GM12878 (cell line): ENCODE measurements around the gene TMEM120B. TPM values are rescaled to one million over a fixed set of nuclear protein-coding genes. Genes with fewer than 3 reads are reported as not detected.
A peak's percentile ranks its signal among the peaks of the same experiment; 100 is the strongest.

Experiments
- ATAC-seq: fragments of 200-7000 bp; cut with Tn5 transposase; 3 replicates; pipeline ENCODE4 v1.9.1; 2020; ENCODE audit warnings: mild to moderate bottlenecking, moderate library complexity
- BruUV-seq: library from RNA; stranded (reverse); fragments of 400-500 nt; replicated peaks from 2 replicates; lab custom pipeline; 2021; lab: Mats Ljungman, UMichigan
- CTCF ChIA-PET: fragments of 300-600 bp; sonication (Branson Sonifier 250); formaldehyde crosslinking; extraction: SDS; loops from one replicate; lab custom pipeline; 2021; ENCODE audit warnings: inconsistent platforms; lab: Yijun Ruan, JAX
- POLR2A ChIA-PET: fragments of 350-600 bp; formaldehyde crosslinking; extraction: SDS; loops from one replicate; lab custom pipeline; 2021; ENCODE audit warnings: inconsistent platforms; lab: Charles Lee
- RAD21 ChIA-PET: fragments of 300-600 bp; sonication (Branson Sonifier 250); formaldehyde crosslinking; loops from one replicate; lab custom pipeline; 2023; ENCODE audit warnings: antibody characterized with exemption; ENCODE audit not compliant: unreplicated experiment; lab: Charles Lee
- SMC1A ChIA-PET: fragments of 300-600 bp; sonication (Branson Sonifier 250); formaldehyde crosslinking; loops from one replicate; lab custom pipeline; 2023; ENCODE audit not compliant: unreplicated experiment, uncharacterized antibody; lab: Charles Lee
- DNase-seq: peaks from one replicate; pipeline ENCODE4 v3.0.0-alpha.2; 2011; ENCODE audit warnings: low read depth, low spot score
- FAIRE-seq: peaks from 3 replicates; lab custom pipeline; 2011; peaks lifted over from hg19 to GRCh38; lab: Jason Lieb, UNC
- H2AFZ ChIP-seq: 2 replicates; pipeline ENCODE4 v1.6.0; 2011; ENCODE audit warnings: low read depth, low read length, control low read depth; ENCODE audit not compliant: control insufficient read depth
- H3K27ac ChIP-seq: 2 replicates; pipeline ENCODE4 v1.5.1; 2011; ENCODE audit warnings: control low read depth; ENCODE audit not compliant: control insufficient read depth, insufficient read depth
- H3K27me3 ChIP-seq, 2 experiments: replicated peaks in 1 of 2; 2 replicates each; pipeline versions ENCODE4 v1.6.0 to v1.6.1; 2011; ENCODE audit warnings: low read length in 1 of 2; ENCODE audit not compliant: control insufficient read depth in 2 of 2, insufficient read depth in 2 of 2
- H3K36me3 ChIP-seq, 2 experiments: 2 replicates each; pipeline ENCODE4 v1.5.1; 2011; ENCODE audit warnings: low read length in 1 of 2; ENCODE audit not compliant: control insufficient read depth in 2 of 2, insufficient read depth in 2 of 2
- H3K4me1 ChIP-seq: 2 replicates; pipeline ENCODE4 v1.6.1; 2011; ENCODE audit warnings: mild to moderate bottlenecking, low read length, moderate library complexity, mixed read lengths; ENCODE audit not compliant: control insufficient read depth, insufficient read depth
- H3K4me2 ChIP-seq: 2 replicates; pipeline ENCODE4 v1.6.0; 2011; ENCODE audit warnings: control low read depth; ENCODE audit not compliant: control insufficient read depth, insufficient read depth
- H3K4me3 ChIP-seq: fragments of 200-600 bp; sonication (generic); 2 replicates; pipeline ENCODE4 v1.5.1; 2016
- H3K79me2 ChIP-seq: 2 replicates; pipeline ENCODE4 v1.6.0; 2011; ENCODE audit warnings: low read length; ENCODE audit not compliant: control insufficient read depth, insufficient read depth
- H3K9ac ChIP-seq: 2 replicates; pipeline ENCODE4 v1.8.0; 2011; ENCODE audit warnings: low read length, control low read depth, mixed read lengths; ENCODE audit not compliant: control insufficient read depth, insufficient read depth
- H3K9me3 ChIP-seq: replicated peaks from 3 replicates; pipeline ENCODE4 v1.5.1; 2011; ENCODE audit warnings: mild to moderate bottlenecking, low read length; ENCODE audit not compliant: control insufficient read depth, insufficient read depth
- H4K20me1 ChIP-seq: 2 replicates; pipeline ENCODE4 v1.6.0; 2011; ENCODE audit not compliant: control insufficient read depth, insufficient read depth
- CBFB ChIP-seq: IDR thresholded peaks from 2 replicates; pipeline ENCODE4 v1.6.1; 2016; ENCODE audit warnings: antibody characterized with exemption, low read depth
- CREM ChIP-seq: IDR thresholded peaks from 2 replicates; pipeline ENCODE4 v1.6.1; 2014; ENCODE audit warnings: antibody characterized with exemption, low read depth
- JUNB ChIP-seq: IDR thresholded peaks from 2 replicates; pipeline ENCODE4 v1.6.1; 2016; ENCODE audit warnings: antibody characterized with exemption, mild to moderate bottlenecking
- MLLT1 ChIP-seq: fragments of 450-650 bp; IDR thresholded peaks from 2 replicates; pipeline ENCODE4 v1.6.1; 2016; ENCODE audit warnings: mild to moderate bottlenecking
- MXI1 ChIP-seq: fragments of 150-350 bp; IDR thresholded peaks from 2 replicates; pipeline ENCODE4 v1.6.1; 2011; ENCODE audit warnings: low read depth, mild to moderate bottlenecking, inconsistent platforms, low read length, improper control_type of control experiment
- NFYA ChIP-seq: IDR thresholded peaks from 2 replicates; pipeline ENCODE4 v1.6.1; 2011; ENCODE audit warnings: low read depth, mild to moderate bottlenecking, low read length, improper control_type of control experiment, borderline replicate concordance
- POLR2A ChIP-seq: IDR thresholded peaks from 2 replicates; pipeline ENCODE4 v1.6.1; 2011; ENCODE audit warnings: low read depth, mild to moderate bottlenecking, low read length
- SKIL ChIP-seq: fragments of 450-650 bp; IDR thresholded peaks from 2 replicates; pipeline ENCODE4 v1.6.1; 2017; ENCODE audit warnings: mild to moderate bottlenecking, low read depth, inconsistent platforms; ENCODE audit not compliant: poor library complexity, severe bottlenecking
- YY1 ChIP-seq: IDR thresholded peaks from 2 replicates; pipeline ENCODE4 v1.6.1; 2011; ENCODE audit warnings: low read depth, mild to moderate bottlenecking, low read length
- WGBS: methylation state at CpG from one replicate; pipeline ENCODE4 v1.1.6; 2016; ENCODE audit warnings: low lambda C conversion rate; ENCODE audit not compliant: insufficient replicate concordance, insufficient coverage; ENCODE audit errors: missing lambda C conversion rate; 5-methylcytosine and 5-hydroxymethylcytosine counted together
- in situ Hi-C: fragments of 300-500 bp; cut with MboI; formaldehyde crosslinking; loops from 9 replicates; pipeline ENCODE4 v1.14.3; 2018; ENCODE audit warnings: mixed read lengths
- intact Hi-C: fragments of 100-400 bp; cut with micrococcal nuclease; formaldehyde crosslinking; loops from one replicate; pipeline ENCODE4 v1.14.2; 2022; ENCODE audit not compliant: unreplicated experiment
- polyA plus RNA-seq, 11 experiments: library from polyadenylated mRNA; depleted of rRNA in 4 of 11; unstranded in 6 of 11; stranded (reverse) in 5 of 11; fragments of >200 nt; fragmentation: Nextera tagmentation in 4 of 11; fragmentation: Illumina TruSeq in 1 of 11; extraction: Ambion mirVana in 4 of 11; extraction: Trizol in 1 of 11; gene quantifications; 1 replicate in 1 of 11; 2 replicates in 10 of 11; pipeline versions ENCODE4 v1.2.1 to v1.2.3, GENCODE V29; 2011 to 2016; ENCODE audit warnings: inconsistent platforms in 2 of 11, missing spikeins in 2 of 11, low read depth in 1 of 11
- total RNA-seq, 4 experiments: library from RNA; depleted of rRNA in 3 of 4; stranded (reverse); fragments of >200 nt in 3 of 4; fragmentation: Illumina TruSeq in 1 of 4; extraction: Trizol in 1 of 4; gene quantifications; 2 replicates each; pipeline versions ENCODE4 v1.2.1 to v1.2.3, GENCODE V29; 2013 to 2021
- TF ChIP-seq, protein P1 (sequence below): fragments of 450-650 bp; IDR thresholded peaks from 2 replicates; pipeline ENCODE4 v1.6.1; 2016; ENCODE audit warnings: mild to moderate bottlenecking, moderate library complexity, borderline replicate concordance

The TMEM120B gene
- total and polyA plus RNA-seq, 10 of the 15 experiments (the other 5 are each of a cell fraction or from before 2014, with no cell fraction given): 4.0 to 26.2 (median 9.2) TPM

DNA sequence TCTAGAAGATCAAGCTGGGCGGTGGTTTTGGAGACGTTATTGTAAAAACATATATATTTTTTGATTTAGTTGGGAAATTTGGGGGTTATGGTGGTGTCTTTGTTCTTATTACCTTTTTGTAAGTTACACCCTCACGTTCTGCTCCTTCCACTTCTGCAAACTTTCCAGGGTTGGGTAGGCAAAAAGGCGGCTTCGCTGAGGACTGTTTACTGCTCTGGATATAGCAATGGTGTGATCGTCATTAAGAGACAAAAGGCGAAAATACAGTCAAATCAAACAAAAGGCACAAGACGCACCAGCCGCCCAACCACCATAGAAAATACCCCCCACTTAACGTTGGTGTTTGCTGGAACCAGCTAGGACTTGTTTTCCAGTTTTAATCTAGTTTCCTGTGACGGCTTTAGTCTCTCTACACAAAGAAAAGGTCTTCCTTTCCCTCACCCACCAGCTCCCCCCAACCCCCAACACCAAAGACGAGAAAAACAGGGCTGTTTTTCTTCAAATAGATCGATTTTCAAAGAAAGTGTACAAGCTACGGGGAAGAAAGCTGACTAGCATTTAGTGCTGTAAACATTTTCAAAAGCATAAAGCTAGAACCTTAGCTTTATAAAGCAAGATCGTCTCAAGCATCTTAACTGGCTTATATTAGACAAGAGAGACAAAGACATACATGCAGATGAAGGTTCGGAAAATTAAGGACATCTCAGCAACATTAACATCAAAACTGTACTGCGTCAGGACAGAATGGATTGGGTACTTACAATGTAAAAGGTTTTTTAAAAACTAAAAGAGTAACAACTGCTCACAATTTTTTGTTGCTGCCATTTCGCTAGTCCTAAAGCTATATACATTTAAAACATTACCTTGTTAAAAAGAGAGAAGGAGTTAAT is 89.3 kb downstream of the TMEM120B start:
- peak overlapping the region; percentile 66 for H3K4me3 ChIP-seq
- H3K9ac ChIP-seq: peak overlapping the region; percentile 100
- no peaks in the 10 kb centered on the region for H3K27me3 ChIP-seq
- ChIA-PET SMC1A (interaction anchor here (0.8 to 12.2 kb wide), 9 partner anchors 8 to 699 kb away, joined by 3 to 226 read pairs (median 4); partner anchors contain the start of genes CFAP251, RHOF and ZCCHC8), POLR2A (interaction anchor here (0.5 to 10.1 kb wide), 14 partner anchors 9 to 1582 kb away, joined by 3 to 155 read pairs (median 6); partner anchors contain the start of genes DIABLO, ORAI1, PSMD9 and RHOF), CTCF (interaction anchor here (0.5 to 13.6 kb wide), 10 partner anchors 5 to 1132 kb away, joined by 3 to 565 read pairs (median 5); partner anchors contain the start of genes PSMD9, RHOF and SETD1B), RAD21 (interaction anchor here (0.6 to 13.1 kb wide), 10 partner anchors 7 to 401 kb away, joined by 3 to 395 read pairs (median 4); partner anchors contain the start of genes ORAI1, PSMD9 and RHOF)
- H4K20me1 ChIP-seq: peaks cover 5% of the 10 kb centered on the region; the same call in 1 of the 2 replicates
- intact Hi-C loops: loop anchor here (5.0 kb wide), 2 partner anchors 265 to 1430 kb away; partner anchors contain the start of genes MPHOSPH9 and MTRFR
- H3K4me2 ChIP-seq: peak overlapping the region; percentile 88
- FAIRE-seq: no peak
- DNase-seq: no peak
- peak overlapping the region; percentile 97 for H3K27ac ChIP-seq
- peaks cover 73% of the 10 kb centered on the region for H3K79me2 ChIP-seq
- in situ Hi-C loops: no loop called here
- H2AFZ ChIP-seq: no peak overlapping the region
- no TSS peak for BruUV-seq
- peaks cover 12 to 13% of the 10 kb centered on the region in 2 experiments; a peak in 3 of 4 replicates for H3K36me3 ChIP-seq
- no peak for ATAC-seq
- WGBS: 2% methylated on average over 18 of the region's 18 CpGs
- H3K4me1 ChIP-seq: peaks cover 20% of the 10 kb centered on the region
- H3K9me3 ChIP-seq: no peaks in the 10 kb centered on the region
- TF ChIP-seq CREM (0 out of 2 replicates have a peak, but pooled peaks have one; percentile 3), YY1 (0 out of 2 replicates have a peak, but pooled peaks have one; percentile 8), NFYA (no peak), MLLT1 (peak; percentile 25; the same call in 1 of the 2 replicates), MXI1 (0 out of 2 replicates have a peak, but pooled peaks have one; percentile 27), SKIL (no peak), POLR2A (peak; percentile 49; the same call in 1 of the 2 replicates), CBFB (peak; percentile 19; the same call in 1 of the 2 replicates), JUNB (no peak)
- TF ChIP-seq, protein P1, sequence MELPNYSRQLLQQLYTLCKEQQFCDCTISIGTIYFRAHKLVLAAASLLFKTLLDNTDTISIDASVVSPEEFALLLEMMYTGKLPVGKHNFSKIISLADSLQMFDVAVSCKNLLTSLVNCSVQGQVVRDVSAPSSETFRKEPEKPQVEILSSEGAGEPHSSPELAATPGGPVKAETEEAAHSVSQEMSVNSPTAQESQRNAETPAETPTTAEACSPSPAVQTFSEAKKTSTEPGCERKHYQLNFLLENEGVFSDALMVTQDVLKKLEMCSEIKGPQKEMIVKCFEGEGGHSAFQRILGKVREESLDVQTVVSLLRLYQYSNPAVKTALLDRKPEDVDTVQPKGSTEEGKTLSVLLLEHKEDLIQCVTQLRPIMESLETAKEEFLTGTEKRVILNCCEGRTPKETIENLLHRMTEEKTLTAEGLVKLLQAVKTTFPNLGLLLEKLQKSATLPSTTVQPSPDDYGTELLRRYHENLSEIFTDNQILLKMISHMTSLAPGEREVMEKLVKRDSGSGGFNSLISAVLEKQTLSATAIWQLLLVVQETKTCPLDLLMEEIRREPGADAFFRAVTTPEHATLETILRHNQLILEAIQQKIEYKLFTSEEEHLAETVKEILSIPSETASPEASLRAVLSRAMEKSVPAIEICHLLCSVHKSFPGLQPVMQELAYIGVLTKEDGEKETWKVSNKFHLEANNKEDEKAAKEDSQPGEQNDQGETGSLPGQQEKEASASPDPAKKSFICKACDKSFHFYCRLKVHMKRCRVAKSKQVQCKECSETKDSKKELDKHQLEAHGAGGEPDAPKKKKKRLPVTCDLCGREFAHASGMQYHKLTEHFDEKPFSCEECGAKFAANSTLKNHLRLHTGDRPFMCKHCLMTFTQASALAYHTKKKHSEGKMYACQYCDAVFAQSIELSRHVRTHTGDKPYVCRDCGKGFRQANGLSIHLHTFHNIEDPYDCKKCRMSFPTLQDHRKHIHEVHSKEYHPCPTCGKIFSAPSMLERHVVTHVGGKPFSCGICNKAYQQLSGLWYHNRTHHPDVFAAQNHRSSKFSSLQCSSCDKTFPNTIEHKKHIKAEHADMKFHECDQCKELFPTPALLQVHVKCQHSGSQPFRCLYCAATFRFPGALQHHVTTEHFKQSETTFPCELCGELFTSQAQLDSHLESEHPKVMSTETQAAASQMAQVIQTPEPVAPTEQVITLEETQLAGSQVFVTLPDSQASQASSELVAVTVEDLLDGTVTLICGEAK: peak; percentile 34; the same call in 1 of the 2 replicates
